ENCODE measurements around the gene LIMS3.
"Not testable (repeated sequence)": the region's sequence is repeated elsewhere in the genome, so short reads cannot be mapped to it uniquely, and the experiment has no call there.

Gene LIMS3

DNA sequence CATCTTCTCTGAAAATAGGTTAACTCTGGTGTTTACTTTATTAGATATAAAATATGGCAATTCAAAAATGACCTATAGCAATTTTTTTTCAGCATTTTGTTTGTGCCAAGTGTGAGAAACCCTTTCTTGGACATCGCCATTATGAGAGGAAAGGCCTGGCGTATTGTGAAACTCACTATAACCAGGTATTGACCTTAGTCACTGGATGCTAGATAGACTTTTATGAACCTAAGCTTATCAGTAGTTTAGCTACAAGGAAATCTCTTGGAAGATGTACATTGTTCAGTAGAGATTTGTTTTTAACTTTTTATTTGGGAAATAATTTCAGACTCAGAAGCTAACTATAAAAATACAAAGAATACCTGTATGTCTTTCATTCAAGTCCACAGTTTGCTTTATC lies 21.7 kb downstream of the LIMS3 start:
- H3K4me3 ChIP-seq (ENCODE audit: control insufficient read depth, low read depth, low read length); DNase-seq (ENCODE audit: low read depth): not testable (repeated sequence)

DNA sequence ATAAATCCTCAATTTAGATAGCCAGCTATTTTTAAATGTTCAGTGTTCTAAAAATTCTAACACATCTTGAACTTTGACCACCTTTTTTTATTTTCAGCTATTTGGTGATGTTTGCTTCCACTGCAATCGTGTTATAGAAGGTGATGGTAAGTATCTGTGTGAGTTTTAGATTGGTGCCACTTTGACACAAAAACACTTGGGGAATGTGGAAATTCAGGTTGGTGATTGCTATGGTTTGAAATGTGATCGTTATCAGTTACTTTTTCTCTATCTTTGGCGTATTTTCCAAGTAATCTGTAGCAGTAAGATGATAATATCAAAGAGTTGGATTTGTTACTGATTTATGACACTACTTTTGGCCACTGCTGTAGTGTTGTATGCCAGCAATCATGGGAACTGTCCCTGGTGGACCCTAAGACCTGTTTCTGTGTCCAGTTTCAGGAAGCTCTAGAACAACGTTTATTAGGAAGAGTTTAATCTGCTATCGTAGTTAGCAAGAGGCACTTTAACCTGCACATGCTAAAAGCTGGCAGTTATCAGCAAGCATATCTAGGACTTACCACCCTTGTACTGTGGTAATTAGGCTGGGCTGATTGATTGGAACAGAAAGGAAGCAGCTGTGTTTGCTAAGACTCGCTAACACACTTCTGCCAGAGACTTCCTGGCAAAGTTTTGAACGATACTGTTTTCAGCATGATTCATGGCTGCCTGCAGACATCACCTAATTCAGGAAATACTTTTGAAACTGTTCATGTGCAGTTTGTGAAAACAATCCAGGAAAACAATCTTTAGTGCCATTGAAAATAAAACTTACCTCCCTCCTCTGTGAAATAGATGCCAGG lies 23.3 kb downstream of the LIMS3 start:
- not testable (repeated sequence) for H3K4me3 ChIP-seq (ENCODE audit: control insufficient read depth, low read depth, low read length); DNase-seq (ENCODE audit: low read depth)

DNA sequence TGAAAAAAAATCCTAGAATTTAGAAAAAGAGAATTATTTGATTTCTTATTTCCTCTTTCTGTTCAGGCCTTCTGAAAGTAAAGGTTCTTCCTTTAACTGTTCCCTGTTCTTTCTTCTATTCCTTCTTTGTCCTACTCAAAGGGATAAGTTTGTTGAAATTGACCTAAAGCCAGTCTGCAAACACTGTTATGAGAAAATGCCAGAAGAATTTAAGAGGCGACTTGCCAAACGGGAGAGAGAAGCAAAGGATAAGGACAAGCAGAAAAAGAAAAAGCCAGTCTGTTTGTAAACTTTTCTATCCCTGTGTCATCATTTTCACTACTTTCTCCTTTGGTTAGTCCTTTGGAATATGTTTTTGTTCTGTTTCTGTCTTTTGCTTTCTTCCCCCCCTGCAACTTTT lies 26.0 kb downstream of the LIMS3 start:
- not testable (repeated sequence) for H3K4me3 ChIP-seq (ENCODE audit: control insufficient read depth, low read depth, low read length); DNase-seq (ENCODE audit: low read depth)

DNA sequence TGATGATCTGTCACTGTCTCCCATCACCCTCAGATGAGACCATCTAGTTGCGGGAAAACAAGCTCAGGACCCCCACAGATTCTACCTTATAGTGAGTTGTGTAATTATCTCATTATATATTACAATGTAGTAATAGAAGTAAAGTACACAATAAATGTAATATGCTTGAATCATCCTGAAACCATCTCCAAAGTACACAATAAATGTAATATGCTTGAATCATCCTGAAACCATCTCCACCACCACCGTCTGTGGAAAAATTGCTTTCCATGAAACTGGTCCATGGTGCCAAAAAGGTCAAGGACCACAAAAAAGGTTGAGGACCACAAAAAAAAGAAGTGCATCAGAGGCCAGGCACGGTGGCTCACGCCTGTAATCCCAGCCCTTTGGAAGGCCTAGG lies 29.3 kb downstream of the LIMS3 start:
- not testable (repeated sequence) for H3K4me3 ChIP-seq (ENCODE audit: control insufficient read depth, low read depth, low read length); DNase-seq (ENCODE audit: low read depth)

DNA sequence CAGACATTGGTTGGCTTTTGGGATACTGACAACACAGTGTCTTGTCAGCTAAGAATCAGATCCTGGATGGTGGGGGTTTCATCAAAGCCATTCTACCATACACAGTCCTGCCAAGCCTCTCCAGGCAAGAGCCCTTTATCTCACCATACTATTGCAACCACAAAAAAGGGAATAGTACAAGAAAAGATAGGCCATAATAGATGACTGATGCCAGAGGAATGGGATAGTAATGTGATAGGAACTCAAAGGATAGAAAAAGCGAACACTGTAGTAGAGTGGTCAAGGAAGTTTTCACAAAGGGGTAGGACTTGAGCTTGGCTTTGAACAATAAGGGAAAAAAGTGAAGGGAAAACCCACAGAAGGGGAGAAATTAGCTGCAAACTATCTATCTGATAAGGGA lies 30.7 kb downstream of the LIMS3 start:
- H3K4me3 ChIP-seq (ENCODE audit: control insufficient read depth, low read depth, low read length); DNase-seq (ENCODE audit: low read depth): not testable (repeated sequence)

DNA sequence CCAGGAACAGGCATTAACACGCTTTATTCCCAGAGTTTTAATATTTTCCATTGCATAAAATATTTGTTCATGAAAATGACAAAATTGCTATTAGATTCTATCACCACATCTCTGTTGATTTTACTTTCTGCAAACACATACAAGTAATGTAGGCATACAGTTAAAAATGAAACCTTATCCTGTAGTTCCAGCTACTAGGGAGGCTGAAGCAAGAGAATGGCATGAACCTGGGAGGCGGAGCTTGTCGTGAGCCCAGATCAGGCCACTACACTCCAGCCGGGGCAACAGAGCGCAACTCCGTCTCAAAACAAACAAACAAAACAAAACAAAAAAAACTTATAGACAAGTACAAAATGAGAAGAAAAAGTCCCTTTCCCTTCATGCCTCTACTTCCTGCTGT lies 38.0 kb downstream of the LIMS3 start:
- H3K4me3 ChIP-seq (ENCODE audit: control insufficient read depth, low read depth, low read length); DNase-seq (ENCODE audit: low read depth): not testable (repeated sequence)

DNA sequence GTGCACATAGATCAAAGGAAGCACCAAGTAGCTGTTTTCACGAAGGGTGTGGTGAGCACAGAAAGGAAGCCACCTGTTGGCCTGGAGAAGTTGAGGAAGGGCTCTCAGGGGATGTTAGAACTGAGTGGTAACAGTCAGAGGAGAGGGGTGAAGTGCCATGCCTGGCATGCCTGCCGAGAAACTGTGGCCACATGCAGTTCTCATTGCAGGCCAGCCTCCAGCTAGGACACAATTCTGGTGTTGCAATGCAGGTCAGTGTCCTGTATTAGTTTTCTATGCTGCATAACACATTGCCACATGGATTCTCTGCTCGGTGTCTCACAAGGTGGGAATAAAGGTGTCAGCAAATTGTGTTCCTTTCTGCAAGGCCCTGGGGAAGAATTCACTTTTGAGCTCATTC lies 46.9 kb downstream of the LIMS3 start:
- H3K4me3 ChIP-seq (ENCODE audit: control insufficient read depth, low read depth, low read length); DNase-seq (ENCODE audit: low read depth): not testable (repeated sequence)

DNA sequence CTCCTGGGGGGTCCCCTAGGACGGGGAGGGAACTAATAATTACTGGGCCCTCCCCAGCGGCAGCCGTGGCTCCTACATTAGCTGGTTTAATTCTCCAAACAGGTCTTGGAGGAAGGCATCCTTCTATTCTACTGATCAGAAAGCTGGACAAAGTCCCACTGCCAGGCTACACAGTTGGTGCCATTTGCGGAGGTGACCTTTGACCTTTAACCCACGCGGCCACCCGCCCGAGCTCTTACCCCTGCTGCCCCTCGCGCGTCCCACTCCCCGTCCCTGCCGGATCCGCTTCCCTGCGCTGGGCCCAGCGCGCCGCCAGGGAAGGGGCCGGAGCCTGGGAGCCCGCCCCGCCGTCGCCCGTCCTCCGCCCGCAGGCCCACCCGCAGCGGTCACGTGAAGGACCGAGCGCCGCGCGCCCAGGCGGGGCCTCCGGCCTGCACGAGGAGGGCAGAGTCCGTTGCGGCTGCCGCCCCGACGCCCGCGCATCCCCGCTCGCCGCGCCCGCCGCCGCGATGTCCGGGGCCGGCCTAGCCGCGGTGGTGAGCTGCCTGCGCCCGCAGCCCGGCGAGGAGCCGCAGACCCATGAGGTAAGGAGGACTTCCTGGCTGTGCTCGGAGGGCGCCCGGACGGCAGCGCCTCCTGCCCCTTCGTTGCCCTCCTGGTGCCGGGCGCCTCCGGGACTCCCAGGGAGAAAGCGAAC lies 48.9 kb downstream of the LIMS3 start:
- not testable (repeated sequence) for H3K4me3 ChIP-seq (ENCODE audit: control insufficient read depth, low read depth, low read length); DNase-seq (ENCODE audit: low read depth)

DNA sequence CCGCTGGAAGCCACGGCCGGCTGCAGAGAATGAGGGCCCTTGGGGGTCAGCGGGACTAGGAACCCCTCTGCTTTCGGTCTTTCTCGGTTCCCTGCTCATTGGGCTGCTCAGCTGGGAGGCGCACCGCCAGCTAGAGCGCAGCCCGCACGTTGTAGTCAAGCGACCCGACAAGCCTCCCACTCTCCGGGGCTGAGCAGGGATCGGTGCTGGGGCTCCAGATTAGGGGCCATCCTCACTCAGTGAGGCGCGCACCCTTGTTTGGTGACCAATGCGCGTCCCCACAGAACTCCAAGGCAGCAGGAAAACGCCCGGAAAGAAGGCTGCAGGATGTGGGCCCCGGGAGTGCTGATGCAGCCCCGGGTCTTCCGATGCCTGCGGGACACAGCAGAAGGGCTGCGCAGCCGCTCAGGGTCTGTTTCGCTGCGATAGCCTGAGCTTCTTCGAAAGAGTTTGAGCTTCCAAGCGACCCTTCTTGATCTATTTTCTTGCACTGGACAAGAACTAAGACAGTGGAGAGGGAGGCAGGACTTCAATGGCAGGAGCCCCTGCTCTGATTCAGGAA lies 49.6 kb downstream of the LIMS3 start:
- not testable (repeated sequence) for H3K4me3 ChIP-seq (ENCODE audit: control insufficient read depth, low read depth, low read length); DNase-seq (ENCODE audit: low read depth)

DNA sequence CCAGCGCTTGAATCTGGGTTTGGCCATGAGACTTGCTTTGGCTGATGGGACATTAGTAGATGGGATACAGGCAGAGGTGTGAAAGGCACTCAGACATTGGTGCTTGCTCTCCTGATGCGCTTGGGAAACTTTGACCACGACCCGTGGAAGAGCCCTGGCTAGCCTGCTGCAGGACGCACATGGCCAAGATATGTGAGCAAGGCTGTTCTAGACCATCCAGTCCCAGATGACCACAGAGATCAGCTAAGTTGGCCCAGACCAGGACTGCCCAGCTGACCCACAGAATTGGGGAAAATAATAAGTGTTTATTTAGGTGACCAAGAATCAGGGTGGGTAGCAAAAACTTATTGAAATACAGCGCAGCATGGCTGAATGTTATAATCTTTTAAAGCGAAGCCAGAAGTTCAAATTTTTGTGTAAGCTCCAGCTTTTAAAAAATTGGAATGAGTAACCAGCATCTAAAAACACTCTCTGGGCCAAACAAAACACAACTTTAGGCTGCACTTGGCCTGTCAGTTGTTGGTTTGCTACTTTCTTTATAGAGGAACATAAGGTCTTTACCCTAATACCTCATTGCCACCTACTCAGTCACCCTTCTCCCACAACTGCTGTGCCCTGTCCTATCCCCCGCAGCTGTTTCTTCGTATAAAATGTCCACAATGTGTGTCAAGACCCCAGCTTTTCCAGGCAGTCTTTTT lies 51.8 kb downstream of the LIMS3 start:
- DNase-seq (ENCODE audit: low read depth); H3K4me3 ChIP-seq (ENCODE audit: control insufficient read depth, low read depth, low read length): not testable (repeated sequence)

DNA sequence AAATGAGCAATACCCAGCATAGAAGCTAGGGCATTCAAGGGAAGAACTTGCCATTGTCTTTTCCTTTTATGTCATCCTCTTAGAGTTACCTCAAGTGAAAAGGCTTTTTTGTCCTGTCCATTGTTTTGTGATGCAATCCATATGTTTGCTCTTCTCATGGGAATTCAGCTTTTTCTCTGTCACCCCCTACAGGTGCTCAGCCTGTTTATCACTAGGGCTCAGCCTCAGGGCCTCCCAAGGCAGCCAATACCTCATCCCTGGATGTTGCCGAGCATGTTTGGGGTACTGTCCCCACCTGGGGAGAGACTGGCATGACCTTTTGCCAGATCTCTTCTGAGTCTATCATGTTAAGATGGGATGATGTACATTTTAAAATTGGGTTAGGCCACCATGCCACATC lies 65.5 kb downstream of the LIMS3 start:
- DNase-seq (ENCODE audit: low read depth); H3K4me3 ChIP-seq (ENCODE audit: control insufficient read depth, low read depth, low read length): not testable (repeated sequence)

DNA sequence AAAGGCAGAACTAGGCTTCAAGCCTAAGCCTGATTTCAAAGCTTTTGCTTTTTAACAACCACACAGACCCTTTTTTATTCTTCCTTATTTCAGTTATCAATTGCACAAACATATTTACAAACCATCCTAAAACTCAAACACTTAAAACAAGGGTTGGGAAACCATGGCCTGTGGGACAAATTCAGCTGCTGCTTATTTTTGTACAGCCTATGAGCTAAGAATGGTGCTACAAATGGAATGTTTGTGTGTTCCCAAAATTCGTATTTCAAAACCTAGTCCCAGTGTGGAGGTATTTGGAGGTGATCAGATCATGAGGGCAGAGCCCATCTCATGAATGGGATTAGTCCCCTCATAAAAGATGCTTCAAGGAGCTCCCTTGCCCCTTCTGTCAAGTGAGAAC lies 67.0 kb downstream of the LIMS3 start:
- DNase-seq (ENCODE audit: low read depth) = not testable (repeated sequence)

DNA sequence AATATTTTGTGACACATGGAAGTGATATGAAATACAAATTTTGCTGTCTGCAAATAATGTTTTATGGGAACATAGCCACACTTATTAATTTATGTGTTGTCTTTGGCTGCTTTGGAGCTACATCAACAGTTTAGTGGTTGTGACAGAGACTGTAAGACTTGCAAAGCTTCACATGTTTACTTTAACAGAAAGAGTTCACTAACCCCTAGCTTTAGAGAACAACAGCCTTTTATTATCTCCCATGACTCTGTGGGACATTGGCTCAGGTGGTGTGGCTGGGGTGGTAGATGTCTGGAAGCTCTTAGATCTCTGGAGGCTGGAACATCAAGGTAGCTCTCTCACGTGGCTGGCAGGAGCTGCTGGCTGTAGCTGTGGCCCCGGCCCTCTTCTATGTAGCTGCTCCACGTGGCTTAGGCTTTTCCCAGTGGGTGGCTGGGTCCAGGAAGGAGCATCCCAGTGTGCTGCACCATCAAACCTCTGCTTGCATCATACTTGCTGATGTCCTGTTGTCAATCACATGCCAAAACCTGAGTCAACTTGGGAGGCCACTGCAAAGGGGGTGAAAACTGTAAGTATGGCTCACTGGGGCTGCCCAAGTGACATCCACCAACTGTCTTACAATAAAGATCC lies 67.7 kb downstream of the LIMS3 start:
- not testable (repeated sequence) for H3K4me3 ChIP-seq (ENCODE audit: control insufficient read depth, low read depth, low read length); DNase-seq (ENCODE audit: low read depth)

More for the DNA sequence above, 67.0 kb downstream of the LIMS3 start:
- not testable (repeated sequence) for H3K4me3 ChIP-seq (ENCODE audit: control insufficient read depth, low read depth, low read length)

DNA sequence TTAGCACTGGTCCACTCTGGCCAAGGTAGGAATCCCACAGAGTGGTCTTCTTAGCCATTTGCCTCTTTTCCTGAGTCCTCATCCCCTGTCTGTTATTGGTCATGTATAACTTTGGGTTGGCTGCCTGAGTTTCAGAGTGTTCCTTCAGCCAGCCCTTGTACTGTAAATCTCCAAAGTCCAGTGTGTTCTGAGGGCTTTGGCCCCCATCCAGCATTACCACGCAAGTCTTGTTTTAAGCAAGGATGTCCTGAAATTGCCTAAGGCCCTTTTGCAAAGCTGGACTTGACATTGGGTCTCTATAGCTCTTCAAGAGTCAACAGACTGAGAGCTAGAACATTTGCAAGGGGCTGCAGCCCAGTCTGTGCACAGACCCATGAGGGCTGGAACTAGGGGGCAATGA lies 68.4 kb downstream of the LIMS3 start:
- not testable (repeated sequence) for DNase-seq (ENCODE audit: low read depth)

DNA sequence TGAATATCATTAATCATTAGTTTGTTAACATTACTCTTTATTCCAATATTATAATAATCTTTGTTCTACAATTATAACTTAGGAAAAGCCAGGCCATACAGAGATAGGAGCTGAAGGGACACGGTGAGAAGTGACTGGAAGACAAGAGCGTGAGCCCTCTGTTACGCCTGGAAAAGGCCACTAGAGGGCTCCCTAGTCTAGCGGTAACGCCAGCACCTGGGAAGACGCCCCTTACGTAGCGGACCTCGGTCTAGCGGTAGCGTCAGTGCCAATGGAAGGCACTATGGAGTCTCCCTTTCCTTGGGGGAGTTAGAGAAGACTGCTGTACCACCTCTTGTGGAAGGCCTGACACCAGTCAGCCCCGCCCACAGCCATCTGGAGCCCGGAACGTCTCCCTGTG lies 71.4 kb downstream of the LIMS3 start:
- not testable (repeated sequence) for DNase-seq (ENCODE audit: low read depth)

More for the DNA sequence above, 68.4 kb downstream of the LIMS3 start:
- not testable (repeated sequence) for H3K4me3 ChIP-seq (ENCODE audit: control insufficient read depth, low read depth, low read length)

DNA sequence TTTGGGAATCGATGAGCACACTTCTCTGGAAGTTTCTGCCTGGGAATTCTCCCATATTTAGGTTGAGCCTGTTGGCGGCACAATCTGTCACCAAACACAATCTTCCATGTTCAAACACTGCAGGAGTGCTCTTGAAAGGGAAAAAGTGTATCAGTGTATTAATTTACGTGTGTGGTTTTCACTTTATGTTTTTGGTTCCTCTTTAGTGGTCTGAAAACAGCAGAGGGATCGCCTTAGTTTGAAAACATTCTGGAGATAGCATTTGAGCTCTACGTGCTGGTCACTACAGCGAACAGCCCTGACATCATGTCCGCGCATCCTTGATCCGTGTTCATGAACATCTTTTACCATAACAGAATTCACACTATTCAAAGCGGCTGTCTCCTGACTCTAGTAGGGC lies 73.2 kb downstream of the LIMS3 start:
- H3K4me3 ChIP-seq (ENCODE audit: control insufficient read depth, low read depth, low read length); DNase-seq (ENCODE audit: low read depth): not testable (repeated sequence)

More for the DNA sequence above, 71.4 kb downstream of the LIMS3 start:
- not testable (repeated sequence) for H3K4me3 ChIP-seq (ENCODE audit: control insufficient read depth, low read depth, low read length)

All from fibroblast of mammary gland (primary cell).